NOMO-1 treated with DMSO at 0.1 percent for 48 hours (cell line): Measurements from ENCODE around the gene CACNB3.
A peak's percentile ranks its signal among the peaks of the same experiment; 100 is the strongest.

ENCODE experiments used
- DNase-seq: peaks from one replicate; lab custom pipeline; 2025; ENCODE audit not compliant: unreplicated experiment; lab: John Stamatoyannopoulos, UW

CACNB3 gene

DNA sequence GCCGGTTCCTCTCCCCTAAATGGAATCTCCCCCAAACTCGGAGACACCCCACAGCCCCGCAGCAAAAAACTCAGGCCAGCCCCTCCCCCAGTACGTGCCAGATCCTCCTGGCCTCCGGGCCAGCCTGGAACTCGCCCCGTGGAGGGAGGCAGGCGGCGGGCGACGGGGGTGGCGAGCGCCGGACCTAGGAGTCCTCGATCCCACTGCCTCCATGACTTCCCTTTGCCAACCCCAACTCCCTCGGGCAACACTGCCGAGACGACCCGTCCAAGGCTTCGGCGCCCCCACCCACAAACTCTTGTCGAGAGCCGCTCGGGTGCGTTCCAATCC lies 29.8 kb upstream of the CACNB3 start:
- no peak for DNase-seq

GRCh38 chr12:48788854-48789775 lies 29.2 kb upstream of the CACNB3 start, which contains the start of gene ADCY6:
Gene ADCY6 (minus strand): TSS chr12:48789089. CDS start chr12:48783434, 5,655 bp downstream.
- DNase-seq, result no peak

DNA sequence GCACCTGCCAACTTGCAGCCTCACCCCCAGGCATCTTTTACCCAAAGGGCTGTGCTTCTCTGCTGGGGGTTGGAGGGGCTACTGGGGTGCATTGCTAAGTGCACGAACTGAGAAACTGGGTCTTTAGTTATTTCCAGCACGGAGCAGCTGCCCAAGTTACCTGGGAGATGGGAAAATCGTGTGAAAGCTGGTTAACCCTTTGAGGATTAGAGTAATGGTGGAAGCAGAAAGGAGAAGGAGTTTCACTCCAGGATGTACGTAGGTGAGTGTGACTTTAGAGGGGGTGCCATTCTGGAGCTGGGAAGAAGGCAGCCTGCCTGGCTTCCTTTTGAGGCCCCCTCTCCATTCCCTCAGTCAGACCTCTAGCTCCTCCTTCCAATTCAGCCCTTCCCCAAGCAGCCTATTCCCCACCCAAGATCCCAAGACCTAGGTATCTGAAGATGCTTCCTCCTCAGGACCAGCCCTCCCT lies 28.4 kb upstream of the CACNB3 start:
- no peak for DNase-seq

- no peak for DNase-seq
These were observed 24.6 kb upstream of the CACNB3 start for GRCh38 chr12:48793696-48794095.

- DNase-seq, result no peak
These were observed 23.4 kb upstream of the CACNB3 start for GRCh38 chr12:48794870-48795269.

DNA sequence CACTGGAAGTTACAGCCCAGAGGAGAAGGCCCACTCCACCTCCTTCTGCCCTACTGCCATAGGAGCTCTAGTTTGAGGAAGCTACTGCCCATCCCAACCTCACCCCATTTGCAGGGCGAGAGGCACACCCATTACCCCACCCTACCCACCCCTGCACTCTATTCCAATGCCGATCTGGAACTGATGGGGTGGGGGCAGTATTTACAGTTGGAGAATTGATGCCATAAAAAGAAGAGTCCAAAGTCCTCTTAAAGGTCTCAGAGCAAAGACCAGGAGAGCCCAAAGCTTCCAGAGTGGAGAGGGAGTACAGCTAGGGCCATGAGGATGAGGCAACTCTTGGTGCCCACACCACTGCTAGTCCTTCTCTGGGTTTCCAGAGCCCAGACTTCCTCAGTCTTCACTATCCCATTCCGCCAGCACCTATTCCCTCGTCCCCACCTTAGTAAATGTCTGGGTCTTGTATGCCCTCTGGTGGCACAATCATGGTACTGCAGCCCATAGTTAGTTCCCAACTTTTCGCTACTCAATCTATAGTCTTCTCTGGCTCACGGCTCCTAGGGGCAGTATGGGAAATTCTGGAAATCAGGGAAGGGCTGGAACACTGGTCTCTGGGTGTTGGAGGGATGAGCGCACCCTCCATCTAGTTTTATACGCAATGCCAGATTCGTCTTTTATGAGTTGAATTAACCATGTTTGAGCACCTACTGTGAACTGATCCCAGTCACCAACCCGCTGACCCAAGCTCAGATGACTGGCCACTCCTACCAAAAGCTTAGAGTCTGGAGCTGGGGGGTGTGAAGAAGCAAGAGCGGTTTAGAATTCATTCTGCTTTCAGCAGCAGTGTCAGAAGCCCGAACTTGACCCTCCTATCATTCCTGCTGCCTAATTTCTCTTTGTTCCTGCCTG lies 22.5 kb upstream of the CACNB3 start:
- peak; percentile 42 for DNase-seq

DNA sequence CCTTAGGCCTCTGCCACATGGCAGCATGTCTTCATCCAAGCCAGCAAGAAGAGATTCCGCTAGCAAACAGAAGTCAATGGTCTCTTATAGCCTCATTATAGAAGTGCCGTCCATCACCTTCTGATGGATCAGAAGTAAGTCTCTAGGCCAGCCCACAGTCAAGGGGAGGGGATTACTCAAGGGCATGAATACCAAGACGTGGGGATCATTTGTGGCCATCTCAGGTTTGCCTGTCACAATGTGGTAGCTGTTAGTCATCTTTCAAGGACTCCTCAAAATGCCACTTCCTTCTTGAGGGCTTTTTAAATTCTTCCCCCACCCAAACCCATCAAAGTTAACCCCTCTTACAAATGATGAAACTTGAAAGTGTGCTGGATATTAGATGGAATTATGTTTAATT lies 21.3 kb upstream of the CACNB3 start:
- DNase-seq, result peak; percentile 82

DNA sequence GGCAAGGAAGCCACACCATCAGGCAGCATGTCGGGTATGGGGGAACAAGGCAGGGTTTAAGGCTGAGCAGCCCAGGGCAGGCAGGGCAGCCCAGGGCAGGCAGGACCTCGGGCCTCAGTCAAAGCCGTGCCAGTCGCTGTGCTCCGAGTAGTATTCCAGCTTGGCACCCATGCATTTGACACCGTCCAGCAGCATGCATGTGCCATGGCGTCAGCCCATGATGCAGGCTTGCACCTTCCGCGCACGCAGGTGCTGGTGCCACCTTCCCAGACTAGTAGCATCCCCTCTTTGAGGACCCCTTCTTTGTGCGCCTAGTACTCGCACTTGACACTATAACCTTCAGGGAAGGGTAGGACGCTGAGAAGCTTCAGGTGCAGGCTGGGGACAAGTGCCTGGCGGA lies 17.8 kb upstream of the CACNB3 start:
- no peak for DNase-seq

DNA sequence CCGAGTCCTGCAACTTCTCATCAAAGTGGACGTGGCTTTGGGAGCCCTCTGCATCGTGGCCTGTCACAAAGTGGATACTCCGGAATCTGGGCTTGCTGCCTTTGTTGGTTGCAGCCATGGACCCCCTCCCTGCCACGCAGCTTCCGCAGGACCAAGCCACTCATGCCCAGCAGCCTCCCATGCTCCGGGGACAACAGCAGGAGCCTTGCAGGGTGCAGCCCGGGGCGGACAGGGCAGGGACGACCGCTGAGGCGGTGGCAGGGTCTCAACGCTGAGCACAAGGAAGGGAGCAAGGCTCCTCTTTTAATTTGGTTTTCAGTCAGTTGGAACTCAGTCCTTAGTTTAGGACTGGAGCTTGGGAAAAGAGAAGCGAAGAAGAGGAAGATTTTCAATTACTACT lies 17.3 kb upstream of the CACNB3 start:
- DNase-seq, result no peak

GRCh38 chr12:48803675-48804074 lies 14.6 kb upstream of the CACNB3 start:
- peak; percentile 65 for DNase-seq

DNA sequence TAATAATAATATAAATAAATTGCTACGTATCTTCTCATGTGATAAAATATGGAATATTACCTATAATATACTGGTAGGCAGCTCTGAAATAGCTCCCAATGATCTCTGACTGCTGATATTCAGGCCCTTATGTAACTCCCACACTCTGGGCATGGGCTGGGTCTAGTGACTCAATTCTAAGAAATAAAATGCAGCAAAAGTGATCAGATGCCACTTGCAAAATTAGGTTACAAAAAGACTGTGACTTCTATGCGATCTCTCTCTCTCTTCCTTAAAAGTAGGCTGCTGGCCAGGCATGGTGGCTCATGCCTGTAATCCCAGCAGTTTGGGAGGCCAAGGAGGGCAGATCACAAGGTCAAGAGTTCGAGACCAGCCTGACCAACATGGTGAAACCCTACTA lies 10.3 kb upstream of the CACNB3 start:
- DNase-seq, result no peak

DNA sequence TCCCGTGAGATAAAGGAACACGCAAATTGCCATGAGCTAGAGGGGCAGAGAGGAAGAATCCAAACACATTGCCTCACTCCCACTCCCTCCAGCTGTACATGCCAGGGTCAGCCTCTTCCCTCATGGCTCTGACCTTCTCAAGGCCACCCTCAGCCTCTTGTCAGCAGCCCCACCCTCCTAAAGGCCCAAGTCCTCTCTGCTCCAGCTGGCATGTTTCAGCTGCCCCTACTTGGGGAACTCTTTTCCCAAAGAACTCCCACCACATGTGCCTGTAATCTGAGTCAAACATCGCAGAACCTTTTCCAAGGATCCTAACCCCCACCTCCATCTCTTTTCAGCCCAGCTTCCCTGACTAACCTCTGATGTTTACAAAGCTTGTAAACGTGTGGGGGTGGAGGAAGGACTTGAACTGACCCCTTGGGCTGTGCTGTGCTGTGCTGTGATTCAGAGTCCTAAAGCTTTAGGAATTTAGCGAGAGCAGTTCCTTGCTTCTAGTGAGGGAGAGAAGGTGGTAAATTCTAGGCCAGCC lies 7.3 kb upstream of the CACNB3 start:
- DNase-seq, result no peak

DNA sequence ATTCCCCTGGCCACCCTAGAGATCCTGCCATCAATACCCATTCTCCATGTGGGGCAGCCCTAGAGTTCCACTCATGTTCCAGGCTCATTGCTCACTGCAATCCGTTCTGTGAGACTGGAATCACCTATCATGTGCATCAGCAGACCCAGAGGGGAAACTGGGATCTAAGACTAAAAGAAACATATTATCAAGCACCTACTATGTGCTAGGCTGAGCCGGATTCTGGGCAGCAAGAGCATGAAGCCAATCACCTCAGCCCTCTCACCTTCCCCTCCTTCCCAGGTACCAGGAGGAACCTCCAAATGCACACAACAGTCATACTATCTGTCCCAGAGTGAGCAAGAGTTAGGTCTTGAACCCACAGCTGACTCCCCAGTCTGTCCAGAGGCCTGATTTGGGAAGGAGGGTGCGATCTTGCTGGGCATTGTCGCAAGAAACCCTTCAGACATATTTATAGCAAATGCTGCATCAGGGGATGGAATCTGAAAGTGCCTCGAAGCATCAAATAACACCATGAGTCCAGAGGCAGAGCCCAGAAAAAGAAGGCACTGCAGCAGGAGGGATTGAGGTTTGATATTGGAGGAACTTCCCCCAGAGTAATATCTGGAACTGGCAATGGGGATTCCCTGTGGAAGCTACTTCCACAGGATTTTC lies 6.7 kb upstream of the CACNB3 start:
- no peak for DNase-seq

DNA sequence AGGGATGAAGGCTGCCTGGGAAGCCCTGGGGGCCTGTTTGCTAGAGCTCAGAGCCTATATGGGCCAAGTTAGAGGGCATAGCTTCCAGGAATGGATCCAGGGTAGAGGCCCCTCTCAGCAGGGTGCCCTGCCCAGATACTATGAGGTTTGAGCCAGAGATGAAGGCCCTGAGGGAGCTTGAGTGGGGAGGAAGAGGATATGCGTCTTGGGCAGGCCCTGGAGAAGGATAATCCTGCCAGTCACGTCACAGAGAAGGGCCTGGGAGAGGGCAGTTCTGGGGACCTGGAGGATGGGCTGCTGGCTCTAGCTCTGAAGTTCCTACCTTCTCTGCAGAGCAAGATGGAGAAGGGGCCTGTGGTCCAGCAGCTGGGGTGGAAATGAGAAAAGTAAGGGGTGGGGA lies 5.9 kb upstream of the CACNB3 start:
- DNase-seq, result no peak

DNA sequence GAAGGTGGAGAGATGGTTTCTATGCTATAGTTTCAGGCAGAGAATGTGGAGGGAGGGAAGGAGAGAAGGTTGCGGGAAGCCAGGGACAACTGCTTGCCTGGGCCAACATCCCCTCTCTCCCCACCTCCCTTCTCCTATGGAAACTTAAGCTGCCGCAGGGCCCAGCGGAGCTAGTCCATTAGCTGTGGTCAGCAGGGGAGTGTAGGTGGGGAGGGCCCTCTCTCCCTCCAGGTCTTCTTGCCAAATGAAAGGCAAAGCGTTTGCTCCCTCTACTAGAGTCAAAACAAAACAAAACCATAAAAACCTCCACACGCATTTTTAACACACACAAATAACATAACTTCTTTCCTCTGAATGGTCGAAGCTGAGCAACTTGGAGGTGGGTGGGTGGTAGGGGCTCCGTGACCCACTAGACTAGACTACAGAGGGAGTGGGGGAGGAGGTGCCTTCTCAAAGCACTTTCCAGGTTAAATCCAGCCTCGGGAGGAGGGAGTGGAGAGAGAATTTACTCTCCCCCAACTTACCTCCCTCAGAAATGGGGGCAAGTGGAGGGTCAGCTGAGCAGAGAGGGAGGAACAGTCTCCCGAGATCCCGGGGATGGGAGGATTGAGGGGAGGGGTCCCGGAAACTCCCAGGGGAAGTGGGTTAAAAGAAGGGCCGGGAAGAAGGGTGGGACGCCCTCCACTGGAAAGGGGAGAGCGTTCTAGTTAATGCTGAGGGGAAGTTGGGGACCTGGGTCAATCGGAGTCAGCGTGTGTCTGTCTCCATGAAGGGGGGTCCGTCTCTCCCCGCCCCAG lies 4.6 kb upstream of the CACNB3 start:
- peak; percentile 15 for DNase-seq

GRCh38 chr12:48814262-48815125 lies 3.8 kb upstream of the CACNB3 start:
- peak; percentile 63 for DNase-seq

GRCh38 chr12:48815126-48816110 lies 2.9 kb upstream of the CACNB3 start:
- peak; percentile 79 for DNase-seq
